ENCODE results near the gene USP37. TPM values are rescaled to one million over a fixed set of nuclear protein-coding genes. Genes with fewer than 3 reads are reported as not detected.
"Not testable (repeated sequence)": the region's sequence is repeated elsewhere in the genome, so short reads cannot be mapped to it uniquely, and the experiment has no call there.

The USP37 gene
- polyA plus RNA-seq, 3 donors = 2.7 to 4.9 (median 2.7) TPM

GRCh38 chr2:218536804-218537494 is 31.2 kb downstream of the USP37 start:
- Mint-ChIP-seq H3K36me3 (peaks cover 50 to 60% of the 10 kb centered on the region in 2 donors), H3K9me3 (no peaks in the 10 kb centered on the region), H3K4me3 (no peak overlapping the region), H3K4me1 (peaks cover 2% of the 10 kb centered on the region), H3K27ac (peak overlapping the region in 2 of 7 donors; percentile 7 to 8), H3K27me3 (ENCODE audit: low read depth in 3 of 3) (no peaks in the 10 kb centered on the region)
- intact Hi-C loops (cut with micrococcal nuclease) = no loop called here
- Histone ChIP-seq H3K4me1 (ENCODE audit: control insufficient read depth in 1 of 2, insufficient read depth in 2 of 2, low read length in 2 of 2) (no peaks in the 10 kb centered on the region), H3K79me2 (ENCODE audit: insufficient read depth, low read length) (no peaks in the 10 kb centered on the region), H3K27ac (ENCODE audit: low read depth in 1 of 2, low read length in 2 of 2) (no peak overlapping the region), H3K27me3 (ENCODE audit: control insufficient read depth in 2 of 2, insufficient read depth in 2 of 2, low read length in 2 of 2) (no peaks in the 10 kb centered on the region), H3K4me2 (replicated peaks; ENCODE audit: extremely low read depth, low read length, poor library complexity, severe bottlenecking) (no peak overlapping the region), H3K4me3 (replicated peaks in 1 of 3; ENCODE audit: low read depth in 2 of 3, low read length in 3 of 3) (no peak overlapping the region), H3K9ac (ENCODE audit: insufficient read depth, low read length, poor library complexity, severe bottlenecking) (no peak overlapping the region), H3K36me3 (replicated peaks in 1 of 2; ENCODE audit: control insufficient read depth in 1 of 2, insufficient read depth in 2 of 2, low read length in 2 of 2) (peaks cover 44 to 94% of the 10 kb centered on the region in 2 donors), H2AFZ (ENCODE audit: insufficient read depth, low read depth, low read length, poor library complexity, severe bottlenecking) (no peak overlapping the region), H3K9me3 (replicated peaks in 1 of 2; ENCODE audit: control insufficient read depth in 1 of 2, insufficient read depth in 1 of 2, low read length in 2 of 2) (no peaks in the 10 kb centered on the region), H4K20me1 (ENCODE audit: insufficient read depth, low read length) (no peaks in the 10 kb centered on the region)
- WGBS (ENCODE audit: insufficient coverage) = no CpG with 5 or more reads among the region's 6 CpGs
- no peak for DNase-seq
- TF ChIP-seq CTCF (IDR thresholded peaks at IDR 0.05) = no peak

GRCh38 chr2:218529990-218530389 is 38.2 kb downstream of the USP37 start:
- Histone ChIP-seq H3K4me3 (replicated peaks in 1 of 3; ENCODE audit: low read depth in 2 of 3, low read length in 3 of 3) (no peak overlapping the region), H3K27ac (ENCODE audit: low read depth in 1 of 2, low read length in 2 of 2) (no peak overlapping the region), H3K9me3 (replicated peaks in 1 of 2; ENCODE audit: control insufficient read depth in 1 of 2, insufficient read depth in 1 of 2, low read length in 2 of 2) (peaks cover 0 to 3% of the 10 kb centered on the region in 2 donors), H3K79me2 (ENCODE audit: insufficient read depth, low read length) (no peaks in the 10 kb centered on the region), H3K27me3 (ENCODE audit: control insufficient read depth in 2 of 2, insufficient read depth in 2 of 2, low read length in 2 of 2) (no peaks in the 10 kb centered on the region), H3K36me3 (replicated peaks in 1 of 2; ENCODE audit: control insufficient read depth in 1 of 2, insufficient read depth in 2 of 2, low read length in 2 of 2) (peaks cover 39 to 91% of the 10 kb centered on the region in 2 donors), H3K9ac (ENCODE audit: insufficient read depth, low read length, poor library complexity, severe bottlenecking) (no peak overlapping the region), H3K4me1 (ENCODE audit: control insufficient read depth in 1 of 2, insufficient read depth in 2 of 2, low read length in 2 of 2) (no peaks in the 10 kb centered on the region), H4K20me1 (ENCODE audit: insufficient read depth, low read length) (no peaks in the 10 kb centered on the region), H2AFZ (ENCODE audit: insufficient read depth, low read depth, low read length, poor library complexity, severe bottlenecking) (no peak overlapping the region), H3K4me2 (replicated peaks; ENCODE audit: extremely low read depth, low read length, poor library complexity, severe bottlenecking) (no peak overlapping the region)
- DNase-seq = no peak
- H3K27me3 Mint-ChIP-seq (ENCODE audit: low read depth in 3 of 3) = no peaks in the 10 kb centered on the region
- intact Hi-C loops (cut with micrococcal nuclease) = no loop called here
- H3K4me3 Mint-ChIP-seq = no peak overlapping the region
- peaks cover 1 to 9% (median 6%) of the 10 kb centered on the region in 7 donors for H3K9me3 Mint-ChIP-seq
- H3K4me1 Mint-ChIP-seq = no peaks in the 10 kb centered on the region
- no CpG with 5 or more reads among the region's 2 CpGs for WGBS (ENCODE audit: insufficient coverage)
- peaks cover 67 to 84% of the 10 kb centered on the region in 2 donors for H3K36me3 Mint-ChIP-seq
- H3K27ac Mint-ChIP-seq = no peak overlapping the region
- no peak for TF ChIP-seq CTCF (IDR thresholded peaks at IDR 0.05)

- H3K27me3 ChIP-seq (ENCODE audit: control insufficient read depth in 2 of 2, insufficient read depth in 2 of 2, low read length in 2 of 2); H3K4me1 ChIP-seq (ENCODE audit: control insufficient read depth in 1 of 2, insufficient read depth in 2 of 2, low read length in 2 of 2); H3K4me3 ChIP-seq (replicated peaks in 1 of 3; ENCODE audit: low read depth in 2 of 3, low read length in 3 of 3); H3K4me2 ChIP-seq (replicated peaks; ENCODE audit: extremely low read depth, low read length, poor library complexity, severe bottlenecking); H3K27me3 Mint-ChIP-seq (ENCODE audit: low read depth in 3 of 3); H3K9ac ChIP-seq (ENCODE audit: insufficient read depth, low read length, poor library complexity, severe bottlenecking); intact Hi-C loops (cut with micrococcal nuclease); H3K27ac ChIP-seq (ENCODE audit: low read depth in 1 of 2, low read length in 2 of 2); H3K79me2 ChIP-seq (ENCODE audit: insufficient read depth, low read length); H3K4me3 Mint-ChIP-seq; H3K4me1 Mint-ChIP-seq; H4K20me1 ChIP-seq (ENCODE audit: insufficient read depth, low read length); H3K27ac Mint-ChIP-seq; H2AFZ ChIP-seq (ENCODE audit: insufficient read depth, low read depth, low read length, poor library complexity, severe bottlenecking); DNase-seq: not testable (repeated sequence)
- H3K36me3 ChIP-seq (replicated peaks in 1 of 2; ENCODE audit: control insufficient read depth in 1 of 2, insufficient read depth in 2 of 2, low read length in 2 of 2) = peaks cover 32 to 91% of the 10 kb centered on the region in 2 donors
- H3K36me3 Mint-ChIP-seq = peaks cover 72 to 90% of the 10 kb centered on the region in 2 donors
- H3K9me3 ChIP-seq (replicated peaks in 1 of 2; ENCODE audit: control insufficient read depth in 1 of 2, insufficient read depth in 1 of 2, low read length in 2 of 2) = peaks cover 6 to 12% of the 10 kb centered on the region in 2 donors
- no CpG with 5 or more reads among the region's 2 CpGs for WGBS (ENCODE audit: insufficient coverage)
- H3K9me3 Mint-ChIP-seq = peaks cover 4 to 18% (median 10%) of the 10 kb centered on the region in 7 donors
Observed at GRCh38 chr2:218528409-218528808, 39.7 kb downstream of the USP37 start.
